T-helper 17 cell (primary cell): ENCODE results near the gene USP28. TPM values are rescaled to one million over a fixed set of nuclear protein-coding genes. Genes with fewer than 3 reads are reported as not detected.
A peak's percentile ranks its signal among the peaks of the same experiment; 100 is the strongest.
"Not testable (repeated sequence)": the region's sequence is repeated elsewhere in the genome, so short reads cannot be mapped to it uniquely, and the experiment has no call there.

ENCODE experiments used
- ATAC-seq: fragments of 150-1000 bp; cut with Tn5 transposase; 2 replicates; pipeline ENCODE4 v1.10.0; 2021; ENCODE audit warnings: mild to moderate bottlenecking, moderate library complexity
- DNase-seq, 3 donors: peaks; one replicate each; pipeline versions ENCODE4 v3.0.0 to v3.0.0-alpha.2; 2020 to 2021
- H3K9me3 ChIP-seq: one replicate; pipeline ENCODE4 v1.7.0; 2013; ENCODE audit warnings: low read length, mild to moderate bottlenecking; ENCODE audit not compliant: control insufficient read depth, poor library complexity, severe bottlenecking
- H3K27ac Mint-ChIP-seq: one replicate; pipeline ENCODE4 v1.8.0; 2022; ENCODE audit warnings: mild to moderate bottlenecking, moderate library complexity, mixed read lengths
- H3K27me3 Mint-ChIP-seq: one replicate; pipeline ENCODE4 v1.8.0; 2022; ENCODE audit warnings: mixed read lengths
- H3K36me3 Mint-ChIP-seq: one replicate; pipeline ENCODE4 v1.8.0; 2022; ENCODE audit warnings: low read depth, mixed read lengths
- H3K4me1 Mint-ChIP-seq: one replicate; pipeline ENCODE4 v1.8.0; 2022; ENCODE audit warnings: mild to moderate bottlenecking, mixed read lengths
- H3K4me3 Mint-ChIP-seq: one replicate; pipeline ENCODE4 v1.8.0; 2022; ENCODE audit warnings: mild to moderate bottlenecking, moderate library complexity, mixed read lengths
- total RNA-seq, 4 donors: library from RNA in 2 of 4; stranded (reverse) in 2 of 4; gene quantifications; one replicate each; pipeline ENCODE4 v1.2.3 and lab custom pipeline; 2022 to 2026

USP28 gene
- total RNA-seq, 2 donors from 2014 or later: 11.8 to 14.2 TPM

GRCh38 chr11:113773416-113774173, 101.8 kb downstream of the USP28 start, which contains the start of gene ZW10:
Gene ZW10, minus strand, starts transcription at chr11:113773692. Its CDS starts 26 bp downstream, at chr11:113773666.
- peak within 1 kb of the TSS; percentile 100 for H3K4me3 Mint-ChIP-seq
- peaks cover 19% of the 10 kb centered on the region for H3K4me1 Mint-ChIP-seq
- peak within 1 kb of the TSS; percentile 99 for H3K27ac Mint-ChIP-seq
- H3K27me3 Mint-ChIP-seq: no peaks in the 10 kb centered on the region
- H3K9me3 ChIP-seq: no peaks in the 10 kb centered on the region
- DNase-seq (peak; percentile 87 to 89 (median 87)), ATAC-seq (peak; percentile 99)
- H3K36me3 Mint-ChIP-seq: peaks cover 6% of the 10 kb centered on the region

- Mint-ChIP-seq H3K4me3 (peak overlapping the region; percentile 100), H3K4me1 (peaks cover 20% of the 10 kb centered on the region), H3K27me3 (no peaks in the 10 kb centered on the region), H3K36me3 (peaks cover 7% of the 10 kb centered on the region), H3K27ac (peak overlapping the region; percentile 99)
- DNase-seq (no peak), ATAC-seq (no peak)
- no peaks in the 10 kb centered on the region for H3K9me3 ChIP-seq
Measured at GRCh38 chr11:113773092-113773415, 102.3 kb downstream of the USP28 start.

- Mint-ChIP-seq H3K27me3 (no peaks in the 10 kb centered on the region), H3K4me1 (peaks cover 29% of the 10 kb centered on the region), H3K36me3 (peaks cover 15% of the 10 kb centered on the region), H3K4me3 (peak overlapping the region; percentile 100), H3K27ac (peak overlapping the region; percentile 99)
- H3K9me3 ChIP-seq: no peaks in the 10 kb centered on the region
- DNase-seq: no peak
- no peak for ATAC-seq
Measured at GRCh38 chr11:113771964-113772363, 103.4 kb downstream of the USP28 start.

GRCh38 chr11:113764527-113765219, 110.7 kb downstream of the USP28 start:
- H3K36me3 Mint-ChIP-seq: peaks cover 16% of the 10 kb centered on the region
- ATAC-seq: no peak
- no peak for DNase-seq
- peaks cover 20% of the 10 kb centered on the region for H3K4me1 Mint-ChIP-seq
- H3K4me3 Mint-ChIP-seq: no peak overlapping the region
- no peaks in the 10 kb centered on the region for H3K27me3 Mint-ChIP-seq
- no peak overlapping the region for H3K27ac Mint-ChIP-seq
- no peaks in the 10 kb centered on the region for H3K9me3 ChIP-seq

GRCh38 chr11:113763040-113763439, 112.3 kb downstream of the USP28 start:
- not testable (repeated sequence) for DNase-seq, H3K4me3 Mint-ChIP-seq, H3K9me3 ChIP-seq, H3K27ac Mint-ChIP-seq, ATAC-seq, H3K27me3 Mint-ChIP-seq
- Mint-ChIP-seq H3K36me3 (peaks cover 21% of the 10 kb centered on the region), H3K4me1 (peaks cover 18% of the 10 kb centered on the region)

- Mint-ChIP-seq H3K4me3 (no peak overlapping the region), H3K27me3 (no peaks in the 10 kb centered on the region), H3K36me3 (peaks cover 18% of the 10 kb centered on the region), H3K27ac (no peak overlapping the region), H3K4me1 (peaks cover 8% of the 10 kb centered on the region)
- no peak for ATAC-seq
- no peak for DNase-seq
- no peaks in the 10 kb centered on the region for H3K9me3 ChIP-seq
Measured at GRCh38 chr11:113760241-113760640, 115.1 kb downstream of the USP28 start.

GRCh38 chr11:113752932-113753331, 122.4 kb downstream of the USP28 start:
- Mint-ChIP-seq H3K36me3 (peaks cover 11% of the 10 kb centered on the region), H3K4me1 (peaks cover 2% of the 10 kb centered on the region), H3K27me3 (no peaks in the 10 kb centered on the region), H3K27ac (no peak overlapping the region), H3K4me3 (no peak overlapping the region)
- no peak for DNase-seq
- no peaks in the 10 kb centered on the region for H3K9me3 ChIP-seq
- no peak for ATAC-seq

Other genes with a start within 250 kb of the USP28 start
- 1 to 10 TPM; 1.5 to 1.9 TPM for gene TMPRSS5, start 169.3 kb downstream of the USP28 start, total RNA-seq
- 1 to 10 TPM; 4.4 to 5.7 TPM for gene ZW10, start 101.9 kb downstream of the USP28 start, total RNA-seq
- gene CLDN25, start 95.8 kb downstream of the USP28 start, total RNA-seq: not detected
- not detected for gene HTR3B, start 29.2 kb upstream of the USP28 start, total RNA-seq
- not detected for gene HTR3A, start 99.5 kb upstream of the USP28 start, total RNA-seq
- 10 to 100 TPM; 17.2 to 20.7 TPM for gene ZBTB16, start 184.1 kb upstream of the USP28 start, total RNA-seq